Choroid plexus epithelial cell (primary cell): Measurements from ENCODE around the gene UGT1A5.
A peak's percentile ranks its signal among the peaks of the same experiment; 100 is the strongest.
"Not testable (repeated sequence)": the region's sequence is repeated elsewhere in the genome, so short reads cannot be mapped to it uniquely, and the experiment has no call there.

Experiments
- DNase-seq: peaks from one replicate; pipeline ENCODE4 v3.0.0-alpha.2; 2010; ENCODE audit warnings: low read depth
- H3K4me3 ChIP-seq: 2 replicates; pipeline ENCODE4 v1.5.1; 2011; ENCODE audit warnings: low read depth, mild to moderate bottlenecking, control low read depth, low read length, moderate library complexity
- TF ChIP-seq, protein P1 (sequence below): conservative IDR thresholded peaks from 2 replicates; pipeline ENCODE4 v1.5.1; 2011; ENCODE audit warnings: low read depth, mild to moderate bottlenecking, control low read depth, inconsistent platforms, low read length, moderate library complexity

UGT1A5 gene

DNA sequence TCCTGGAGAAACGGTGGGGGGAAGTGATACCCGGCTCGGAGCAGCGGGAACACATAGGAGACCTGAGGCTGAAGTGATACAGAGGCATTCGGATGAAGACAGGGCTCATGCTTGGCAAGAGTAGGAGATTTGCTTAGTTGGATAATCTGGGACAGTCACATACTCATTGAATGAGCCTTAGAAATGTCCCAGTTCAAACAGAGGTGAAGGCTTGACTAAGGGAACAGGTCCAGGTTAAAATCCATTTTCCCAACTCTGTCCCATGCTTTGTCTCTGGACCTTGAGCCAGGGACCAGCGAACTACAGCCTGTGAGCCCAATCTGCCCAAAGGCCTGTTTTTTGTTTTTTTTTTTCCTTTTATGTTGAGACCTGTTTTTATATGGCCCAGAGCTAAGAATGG lies 18.7 kb upstream of the UGT1A5 start:
- H3K4me3 ChIP-seq = no peak overlapping the region

GRCh38 chr2:233698740-233699139 lies 14.0 kb upstream of the UGT1A5 start:
- DNase-seq = no peak
- TF ChIP-seq, protein P1, sequence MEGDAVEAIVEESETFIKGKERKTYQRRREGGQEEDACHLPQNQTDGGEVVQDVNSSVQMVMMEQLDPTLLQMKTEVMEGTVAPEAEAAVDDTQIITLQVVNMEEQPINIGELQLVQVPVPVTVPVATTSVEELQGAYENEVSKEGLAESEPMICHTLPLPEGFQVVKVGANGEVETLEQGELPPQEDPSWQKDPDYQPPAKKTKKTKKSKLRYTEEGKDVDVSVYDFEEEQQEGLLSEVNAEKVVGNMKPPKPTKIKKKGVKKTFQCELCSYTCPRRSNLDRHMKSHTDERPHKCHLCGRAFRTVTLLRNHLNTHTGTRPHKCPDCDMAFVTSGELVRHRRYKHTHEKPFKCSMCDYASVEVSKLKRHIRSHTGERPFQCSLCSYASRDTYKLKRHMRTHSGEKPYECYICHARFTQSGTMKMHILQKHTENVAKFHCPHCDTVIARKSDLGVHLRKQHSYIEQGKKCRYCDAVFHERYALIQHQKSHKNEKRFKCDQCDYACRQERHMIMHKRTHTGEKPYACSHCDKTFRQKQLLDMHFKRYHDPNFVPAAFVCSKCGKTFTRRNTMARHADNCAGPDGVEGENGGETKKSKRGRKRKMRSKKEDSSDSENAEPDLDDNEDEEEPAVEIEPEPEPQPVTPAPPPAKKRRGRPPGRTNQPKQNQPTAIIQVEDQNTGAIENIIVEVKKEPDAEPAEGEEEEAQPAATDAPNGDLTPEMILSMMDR = no peak
- no peak overlapping the region for H3K4me3 ChIP-seq

More for the DNA sequence above, 18.7 kb upstream of the UGT1A5 start:
- DNase-seq = no peak
- TF ChIP-seq, protein P1 = no peak

DNA sequence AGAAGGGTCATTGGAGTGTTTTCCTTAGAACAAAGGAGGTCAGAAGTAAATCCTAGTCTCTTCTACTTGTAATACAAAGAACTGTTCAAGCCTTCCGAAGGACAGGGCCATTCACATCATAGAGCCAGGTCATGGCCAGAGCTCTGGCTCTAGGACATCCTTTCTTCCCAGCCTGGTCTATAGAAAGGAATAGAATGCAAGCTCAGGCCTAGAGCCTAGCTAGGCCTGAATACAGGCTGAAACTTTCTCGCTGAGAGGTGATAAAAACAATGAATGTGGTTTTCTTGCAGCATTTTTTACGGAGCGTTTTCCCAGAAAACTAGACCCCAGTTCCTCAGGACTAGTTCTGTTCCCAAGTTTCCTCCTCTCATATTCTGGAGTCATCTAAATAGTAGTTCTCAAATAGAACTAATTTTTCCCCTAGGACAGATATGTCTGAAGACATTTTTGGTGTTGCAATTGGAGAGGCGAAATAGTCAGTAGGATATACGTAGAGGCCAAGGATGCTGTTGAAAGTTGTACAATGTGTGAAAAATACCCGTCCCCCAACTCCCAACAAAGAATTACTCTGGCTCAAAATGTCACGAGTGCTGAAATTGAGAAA lies 13.2 kb upstream of the UGT1A5 start:
- no peak overlapping the region for H3K4me3 ChIP-seq
- TF ChIP-seq, protein P1 = no peak
- no peak for DNase-seq

GRCh38 chr2:233700028-233700635 lies 12.6 kb upstream of the UGT1A5 start:
- H3K4me3 ChIP-seq = no peak overlapping the region
- peak; percentile 53 for DNase-seq
- TF ChIP-seq, protein P1 = no peak

DNA sequence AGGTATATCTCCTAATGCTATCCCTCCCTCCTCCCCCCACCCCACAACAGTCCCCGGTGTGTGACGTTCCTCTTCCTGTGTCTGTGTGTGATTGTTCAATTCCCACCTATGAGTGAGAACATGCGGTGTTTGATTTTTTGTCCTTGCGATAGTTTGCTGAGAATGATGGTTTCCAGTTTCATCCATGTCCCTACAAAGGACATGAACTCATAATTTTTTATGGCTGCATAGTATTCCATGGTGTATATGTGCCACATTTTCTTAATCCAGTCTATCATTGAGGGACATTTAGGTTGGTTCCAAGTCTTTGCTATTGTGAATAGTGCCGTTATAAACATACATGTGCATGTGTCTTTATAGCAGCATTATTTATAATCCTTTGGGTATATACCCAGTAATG lies 11.9 kb upstream of the UGT1A5 start:
- DNase-seq, H3K4me3 ChIP-seq: not testable (repeated sequence)

DNA sequence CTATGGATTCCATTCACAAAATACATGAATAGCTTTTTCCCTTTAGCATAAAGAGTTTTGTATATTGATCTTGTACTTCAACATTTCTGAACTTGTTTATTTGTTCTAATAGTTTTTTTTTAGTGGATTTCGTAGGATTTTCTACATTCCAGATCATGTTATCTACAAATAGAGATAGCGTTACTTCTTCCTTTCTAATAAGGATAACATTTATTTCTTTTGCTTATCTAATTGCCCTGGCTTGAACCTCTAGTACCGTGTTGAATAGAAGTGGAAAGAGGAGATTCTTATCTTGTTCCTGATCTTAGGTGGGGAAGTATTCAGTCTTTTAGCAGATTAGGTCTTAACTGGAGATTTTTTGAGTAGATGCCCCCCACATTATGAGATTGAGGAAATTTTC lies 10.5 kb upstream of the UGT1A5 start:
- H3K4me3 ChIP-seq = no peak overlapping the region
- DNase-seq = no peak
- TF ChIP-seq, protein P1 = no peak

- TF ChIP-seq, protein P1 = no peak
- DNase-seq = peak; percentile 12
- no peak overlapping the region for H3K4me3 ChIP-seq
Observed at GRCh38 chr2:233705911-233706506, 6.7 kb upstream of the UGT1A5 start.
